ENCODE results near the gene STK32C.

DNA sequence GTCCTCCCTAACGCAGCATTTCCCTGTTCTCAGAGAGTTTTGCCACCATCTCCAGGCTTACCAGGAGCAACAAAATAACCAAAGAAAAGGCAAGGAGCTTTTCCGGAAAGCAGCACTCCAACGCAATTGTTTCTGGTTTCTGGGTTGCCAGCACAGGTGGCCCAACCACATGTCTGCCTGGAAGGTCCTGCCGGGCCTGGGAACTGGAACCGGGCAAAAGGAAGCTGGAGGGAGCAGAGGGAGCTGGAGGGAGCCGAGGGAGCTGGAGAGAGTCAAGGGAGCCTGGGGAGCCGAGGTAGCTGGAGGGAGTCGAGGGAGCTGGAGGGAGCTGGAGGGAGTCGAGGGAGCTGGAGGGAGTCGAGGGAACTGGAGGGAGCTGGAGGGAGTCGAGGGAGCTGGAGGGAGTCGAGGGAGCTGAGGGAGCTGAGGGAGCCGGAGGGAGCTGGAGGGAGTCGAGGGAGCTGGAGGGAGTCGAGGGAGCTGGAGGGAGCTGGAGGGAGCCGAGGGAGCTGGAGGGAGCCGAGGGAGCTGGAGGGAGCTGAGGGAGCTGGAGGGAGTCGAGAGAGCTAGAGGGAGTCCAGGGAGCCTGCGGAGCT lies 54.6 kb downstream of the STK32C start:
- TF ChIP-seq POLR2A (IDR thresholded peaks at IDR 0.05) = no peak
- TF ChIP-seq CTCF (IDR thresholded peaks at IDR 0.05) = no peak
- no peak for TF ChIP-seq EP300 (IDR thresholded peaks at IDR 0.05)

All from tibial nerve (tissue), 4 donors.